Neural cell (in vitro differentiated cells): ENCODE measurements around the gene LELP1. TPM values are rescaled to one million over a fixed set of nuclear protein-coding genes. Genes with fewer than 3 reads are reported as not detected.

Source experiments
- H2AFZ ChIP-seq: fragments of 200-600, 300-800 bp; sonication (generic), shearing (Covaris generic); 2 replicates; pipeline ENCODE4 v1.6.0; 2014; ENCODE audit warnings: low read depth, mild to moderate bottlenecking, antibody characterized with exemption, low read length, moderate library complexity
- H3F3A ChIP-seq: fragments of 200-600 bp; shearing (Covaris generic); 2 replicates; pipeline ENCODE4 v1.6.1; 2016; ENCODE audit warnings: mild to moderate bottlenecking, moderate library complexity, mixed read lengths, antibody characterized with exemption, low read length; ENCODE audit not compliant: insufficient read depth, poor library complexity, severe bottlenecking
- H3K27ac ChIP-seq: fragments of 200-600, 300-800 bp; sonication (generic), shearing (Covaris generic); 2 replicates; pipeline ENCODE4 v1.5.1; 2014; ENCODE audit warnings: mild to moderate bottlenecking, low read length, moderate library complexity
- H3K27me3 ChIP-seq: fragments of 300-800, 200-600 bp; sonication (generic), shearing (Covaris generic); 2 replicates; pipeline ENCODE4 v1.6.0; 2014; ENCODE audit warnings: mild to moderate bottlenecking, low read depth, low read length, moderate library complexity; ENCODE audit not compliant: insufficient read depth
- H3K36me3 ChIP-seq: fragments of 300-800, 200-600 bp; sonication (generic), shearing (Covaris generic); 2 replicates; pipeline ENCODE4 v1.5.1; 2014; ENCODE audit warnings: mild to moderate bottlenecking, antibody characterized with exemption, low read length, moderate library complexity; ENCODE audit not compliant: insufficient read depth
- H3K4me2 ChIP-seq: fragments of 300-800, 200-600 bp; sonication (generic), shearing (Covaris generic); 2 replicates; pipeline ENCODE4 v1.6.0; 2014; ENCODE audit warnings: mild to moderate bottlenecking, low read length
- H3K4me3 ChIP-seq: fragments of 300-800, 200-600 bp; sonication (generic), shearing (Covaris generic); 2 replicates; pipeline ENCODE4 v1.5.1; 2014; ENCODE audit warnings: mild to moderate bottlenecking, low read length, moderate library complexity
- H3K79me2 ChIP-seq: fragments of 200-600 bp; shearing (Covaris generic); replicated peaks from 2 replicates; pipeline ENCODE4 v1.6.0; 2014; ENCODE audit warnings: mild to moderate bottlenecking, low read length, moderate library complexity; ENCODE audit not compliant: insufficient read depth
- H3K9ac ChIP-seq: fragments of 300-800, 200-600 bp; sonication (generic), shearing (Covaris generic); 2 replicates; pipeline ENCODE4 v1.6.1; 2016; ENCODE audit warnings: mild to moderate bottlenecking, low read length, mixed read lengths
- H3K9me2 ChIP-seq: fragments of 200-600 bp; shearing (Covaris generic); 2 replicates; pipeline ENCODE4 v1.6.1; 2016; ENCODE audit warnings: mild to moderate bottlenecking, low read length, mixed read lengths; ENCODE audit not compliant: insufficient read depth
- H3K9me3 ChIP-seq: fragments of 200-600, 300-800 bp; sonication (generic), shearing (Covaris generic); 2 replicates; pipeline ENCODE4 v1.6.1; 2016; ENCODE audit warnings: mild to moderate bottlenecking, mixed run types, low read length, moderate library complexity, mixed read lengths
- H4K20me1 ChIP-seq: fragments of 200-600 bp; shearing (Covaris generic); 2 replicates; pipeline ENCODE4 v1.6.1; 2016; ENCODE audit warnings: mild to moderate bottlenecking, mixed run types; ENCODE audit not compliant: insufficient read depth
- CTCF ChIP-seq: fragments of 450-650 bp; IDR thresholded peaks from 2 replicates; pipeline ENCODE4 v1.5.1; 2014; ENCODE audit warnings: antibody characterized with exemption, mild to moderate bottlenecking, moderate library complexity; ENCODE audit not compliant: poor library complexity, severe bottlenecking
- EP300 ChIP-seq: fragments of 450-650 bp; conservative IDR thresholded peaks from 2 replicates; pipeline ENCODE4 v1.6.1; 2014; ENCODE audit warnings: antibody characterized with exemption, mild to moderate bottlenecking, moderate library complexity; ENCODE audit not compliant: poor library complexity, severe bottlenecking
- EZH2 ChIP-seq: fragments of 200-600, 300-800 bp; shearing (Covaris generic), sonication (generic); IDR thresholded peaks from 2 replicates; pipeline ENCODE4 v1.6.1; 2014; ENCODE audit warnings: antibody characterized with exemption, low read length, borderline replicate concordance, mild to moderate bottlenecking; ENCODE audit not compliant: insufficient read depth, poor library complexity, severe bottlenecking
- MXI1 ChIP-seq: fragments of 450-650 bp; conservative IDR thresholded peaks from 2 replicates; pipeline ENCODE4 v1.6.1; 2014; ENCODE audit warnings: antibody characterized with exemption, mild to moderate bottlenecking; ENCODE audit not compliant: poor library complexity, severe bottlenecking
- POLR2AphosphoS5 ChIP-seq: IDR thresholded peaks from 2 replicates; pipeline ENCODE4 v1.6.1; 2012
- RAD21 ChIP-seq: fragments of 450-650 bp; conservative IDR thresholded peaks from 2 replicates; pipeline ENCODE4 v1.6.1; 2014; ENCODE audit warnings: antibody characterized with exemption, mild to moderate bottlenecking, moderate library complexity
- REST ChIP-seq: IDR thresholded peaks from 2 replicates; pipeline ENCODE4 v1.6.1; 2012; ENCODE audit warnings: borderline replicate concordance
- SMC3 ChIP-seq: fragments of 450-650 bp; conservative IDR thresholded peaks from 2 replicates; pipeline ENCODE4 v1.6.1; 2014; ENCODE audit warnings: antibody characterized with exemption, mild to moderate bottlenecking, moderate library complexity; ENCODE audit not compliant: poor library complexity
- TAF1 ChIP-seq: IDR thresholded peaks from 2 replicates; pipeline ENCODE4 v1.6.1; 2012; ENCODE audit warnings: low read depth
- polyA plus RNA-seq: library from polyadenylated mRNA; depleted of rRNA; stranded (reverse); fragments of >200 nt; gene quantifications from 2 replicates; pipeline ENCODE4 v1.2.3, GENCODE V29; 2014

Gene LELP1
- polyA plus RNA-seq, 1 donor from 2014 or later, result not detected

- H3K27me3 ChIP-seq, result no peaks in the 10 kb centered on the region
- no peak overlapping the region for H3K27ac ChIP-seq
- no peak overlapping the region for H3K9ac ChIP-seq
- H3K79me2 ChIP-seq, result no peaks in the 10 kb centered on the region
- no peaks in the 10 kb centered on the region for H3K9me2 ChIP-seq
- H3K9me3 ChIP-seq, result no peaks in the 10 kb centered on the region
- no peak overlapping the region for H3K4me2 ChIP-seq
- H2AFZ ChIP-seq, result no peak overlapping the region
- no peaks in the 10 kb centered on the region for H4K20me1 ChIP-seq
- no peaks in the 10 kb centered on the region for H3K36me3 ChIP-seq
- H3F3A ChIP-seq, result no peaks in the 10 kb centered on the region
- no peak overlapping the region for H3K4me3 ChIP-seq
- TF ChIP-seq SMC3, result no peak
- TF ChIP-seq TAF1, result no peak
- no peak for TF ChIP-seq POLR2AphosphoS5
- TF ChIP-seq CTCF, result no peak
- no peak for TF ChIP-seq EP300
- TF ChIP-seq RAD21, result no peak
- TF ChIP-seq MXI1, result no peak
- TF ChIP-seq EZH2, result no peak
- no peak for TF ChIP-seq REST
Measured at GRCh38 chr1:153250166-153250565, 46.9 kb downstream of the LELP1 start.

- Histone ChIP-seq H3F3A (no peaks in the 10 kb centered on the region), H3K27me3 (no peaks in the 10 kb centered on the region), H3K9ac (no peak overlapping the region), H3K27ac (no peak overlapping the region), H3K4me2 (no peak overlapping the region), H3K79me2 (no peaks in the 10 kb centered on the region), H3K9me3 (no peaks in the 10 kb centered on the region), H3K9me2 (no peaks in the 10 kb centered on the region), H4K20me1 (no peaks in the 10 kb centered on the region), H3K36me3 (no peaks in the 10 kb centered on the region), H3K4me3 (no peak overlapping the region), H2AFZ (no peak overlapping the region)
- TF ChIP-seq RAD21 (no peak), MXI1 (no peak), SMC3 (no peak), CTCF (no peak), REST (no peak), EZH2 (no peak), EP300 (no peak), TAF1 (no peak), POLR2AphosphoS5 (no peak)
Measured at GRCh38 chr1:153251087-153251486, 47.9 kb downstream of the LELP1 start.
